Progenitor cell of endocrine pancreas (in vitro differentiated cells): ENCODE data around the gene SYT6. TPM values are rescaled to one million over a fixed set of nuclear protein-coding genes. Genes with fewer than 3 reads are reported as not detected.

Experiments used
- DNase-seq: peaks from one replicate; pipeline ENCODE4 v3.0.0; 2021; ENCODE audit warnings: low spot score; ENCODE audit not compliant: unreplicated experiment
- H3K27ac Mint-ChIP-seq: 2 replicates; pipeline ENCODE4 v1.8.0; 2021; ENCODE audit warnings: mild to moderate bottlenecking, moderate library complexity, mixed read lengths
- H3K27me3 Mint-ChIP-seq: 2 replicates; pipeline ENCODE4 v1.8.0; 2021; ENCODE audit warnings: mixed read lengths
- H3K36me3 Mint-ChIP-seq: 2 replicates; pipeline ENCODE4 v1.8.0; 2022; ENCODE audit warnings: mixed read lengths; ENCODE audit not compliant: insufficient read depth
- H3K4me1 Mint-ChIP-seq: 2 replicates; pipeline ENCODE4 v1.8.0; 2021; ENCODE audit warnings: low read depth, mixed read lengths
- H3K4me3 Mint-ChIP-seq: 2 replicates; pipeline ENCODE4 v1.8.0; 2021; ENCODE audit warnings: low read depth, mild to moderate bottlenecking, moderate library complexity, mixed read lengths
- H3K9me3 Mint-ChIP-seq: 2 replicates; pipeline ENCODE4 v1.8.0; 2021; ENCODE audit warnings: low read depth, mixed read lengths
- total RNA-seq: library from RNA; stranded (reverse); gene quantifications from 2 replicates; pipeline ENCODE4 v1.2.1, GENCODE V29; 2021
- TF ChIP-seq, protein P1 (sequence below): fragments of 200-600 bp; sonication (generic); IDR thresholded peaks from one replicate; pipeline ENCODE4 v1.5.0; 2021; ENCODE audit warnings: antibody characterized with exemption, mild to moderate bottlenecking; ENCODE audit not compliant: unreplicated experiment

The SYT6 gene
- total RNA-seq, 1 donor from 2014 or later, result 0.98 TPM

GRCh38 chr1:114043548-114043947 lies 110.1 kb downstream of the SYT6 start:
- Mint-ChIP-seq H3K36me3 (no peaks in the 10 kb centered on the region), H3K4me1 (peaks cover 23% of the 10 kb centered on the region), H3K9me3 (peaks cover 4% of the 10 kb centered on the region), H3K4me3 (no peak overlapping the region), H3K27ac (no peak overlapping the region), H3K27me3 (no peaks in the 10 kb centered on the region)
- TF ChIP-seq, protein P1, sequence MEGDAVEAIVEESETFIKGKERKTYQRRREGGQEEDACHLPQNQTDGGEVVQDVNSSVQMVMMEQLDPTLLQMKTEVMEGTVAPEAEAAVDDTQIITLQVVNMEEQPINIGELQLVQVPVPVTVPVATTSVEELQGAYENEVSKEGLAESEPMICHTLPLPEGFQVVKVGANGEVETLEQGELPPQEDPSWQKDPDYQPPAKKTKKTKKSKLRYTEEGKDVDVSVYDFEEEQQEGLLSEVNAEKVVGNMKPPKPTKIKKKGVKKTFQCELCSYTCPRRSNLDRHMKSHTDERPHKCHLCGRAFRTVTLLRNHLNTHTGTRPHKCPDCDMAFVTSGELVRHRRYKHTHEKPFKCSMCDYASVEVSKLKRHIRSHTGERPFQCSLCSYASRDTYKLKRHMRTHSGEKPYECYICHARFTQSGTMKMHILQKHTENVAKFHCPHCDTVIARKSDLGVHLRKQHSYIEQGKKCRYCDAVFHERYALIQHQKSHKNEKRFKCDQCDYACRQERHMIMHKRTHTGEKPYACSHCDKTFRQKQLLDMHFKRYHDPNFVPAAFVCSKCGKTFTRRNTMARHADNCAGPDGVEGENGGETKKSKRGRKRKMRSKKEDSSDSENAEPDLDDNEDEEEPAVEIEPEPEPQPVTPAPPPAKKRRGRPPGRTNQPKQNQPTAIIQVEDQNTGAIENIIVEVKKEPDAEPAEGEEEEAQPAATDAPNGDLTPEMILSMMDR, result no peak
- no peak for DNase-seq

DNA sequence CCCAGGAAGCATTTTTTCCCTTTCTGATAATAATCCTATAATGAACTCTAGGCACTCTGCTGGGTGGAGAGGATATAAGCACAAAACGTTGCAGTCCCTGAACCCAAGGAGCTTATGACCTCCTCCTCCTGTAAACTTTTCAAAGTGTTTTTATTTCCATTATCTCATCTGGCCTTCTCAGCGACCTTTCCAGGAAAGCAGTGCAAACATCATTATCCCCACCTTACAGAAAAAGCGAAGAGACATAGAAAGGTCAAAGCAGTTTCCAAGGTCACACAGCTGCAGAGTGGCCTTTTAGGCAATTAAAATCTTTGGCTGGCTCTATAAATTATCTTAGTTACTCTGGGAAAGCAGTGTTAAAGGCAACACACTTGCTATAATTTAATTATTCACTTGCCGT lies 110.6 kb downstream of the SYT6 start:
- Mint-ChIP-seq H3K4me3 (no peak overlapping the region), H3K9me3 (peaks cover 4% of the 10 kb centered on the region), H3K27ac (no peak overlapping the region), H3K4me1 (peaks cover 28% of the 10 kb centered on the region), H3K27me3 (no peaks in the 10 kb centered on the region), H3K36me3 (no peaks in the 10 kb centered on the region)
- DNase-seq, result no peak
- TF ChIP-seq, protein P1, result no peak

DNA sequence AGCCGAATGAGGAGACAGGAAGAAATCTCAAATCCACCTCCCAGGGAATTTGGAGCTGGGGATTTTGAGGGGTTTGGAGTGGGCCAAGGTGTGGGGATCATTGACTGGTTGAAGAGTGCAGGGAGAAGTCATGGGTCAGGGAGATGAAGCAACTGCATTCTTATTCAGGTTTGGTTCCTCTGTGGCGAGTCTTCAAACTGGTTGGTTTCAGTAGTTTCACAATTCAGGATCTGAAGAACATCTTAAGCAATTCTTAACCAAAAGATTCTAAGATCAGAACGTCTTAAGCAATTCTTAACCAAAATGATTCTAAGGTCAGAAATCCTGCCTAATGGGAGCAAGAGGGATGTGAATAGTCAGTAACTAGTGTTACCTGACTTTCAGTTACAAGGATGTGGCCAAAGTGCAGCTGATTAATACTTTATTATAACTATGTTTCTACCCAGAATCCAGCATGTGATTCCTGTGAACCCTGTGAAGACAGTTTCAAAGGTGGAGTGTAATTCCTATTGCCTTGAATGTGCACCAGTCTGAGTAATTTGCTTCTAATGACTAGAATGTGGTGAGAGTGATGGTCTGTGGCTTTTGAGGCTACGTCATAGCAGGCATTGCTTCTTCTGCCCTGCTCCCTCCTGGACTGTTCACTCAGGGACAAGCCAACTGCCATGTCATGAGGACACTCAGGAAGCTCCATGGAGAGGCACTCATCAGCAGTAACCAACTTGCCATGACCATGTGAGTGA lies 113.2 kb downstream of the SYT6 start:
- DNase-seq, result no peak
- H3K27ac Mint-ChIP-seq, result no peak overlapping the region
- no peak overlapping the region for H3K4me3 Mint-ChIP-seq
- H3K27me3 Mint-ChIP-seq, result no peaks in the 10 kb centered on the region
- no peaks in the 10 kb centered on the region for H3K9me3 Mint-ChIP-seq
- H3K4me1 Mint-ChIP-seq, result peaks cover 38% of the 10 kb centered on the region
- no peaks in the 10 kb centered on the region for H3K36me3 Mint-ChIP-seq
- TF ChIP-seq, protein P1, result no peak

Other genes with a start within 250 kb of the SYT6 start
- gene AP4B1, start 249.1 kb downstream of the SYT6 start, total RNA-seq, result 20.2 and 23.4 TPM in 2 replicates
- gene DCLRE1B, start 248.5 kb downstream of the SYT6 start, total RNA-seq, result 9.9 and 10.2 TPM in 2 replicates
- gene HIPK1, start 224.5 kb downstream of the SYT6 start, total RNA-seq, result 52.4 and 54.2 TPM in 2 replicates
- gene OLFML3, start 174.4 kb downstream of the SYT6 start, total RNA-seq, result 12.9 and 14.7 TPM in 2 replicates